HG03066 (cell line): ENCODE results near the gene OGFOD2.
"Not testable (repeated sequence)": the region's sequence is repeated elsewhere in the genome, so short reads cannot be mapped to it uniquely, and the experiment has no call there.

Experiments used
- ATAC-seq: cut with Tn5 transposase; IDR thresholded peaks from one replicate; pipeline ENCODE4 v1.9.1; 2021; ENCODE audit warnings: low read depth; ENCODE audit not compliant: unreplicated experiment

The OGFOD2 gene

GRCh38 chr12:122999986-123000420, 25.0 kb downstream of the OGFOD2 start:
- ATAC-seq, result no peak

DNA sequence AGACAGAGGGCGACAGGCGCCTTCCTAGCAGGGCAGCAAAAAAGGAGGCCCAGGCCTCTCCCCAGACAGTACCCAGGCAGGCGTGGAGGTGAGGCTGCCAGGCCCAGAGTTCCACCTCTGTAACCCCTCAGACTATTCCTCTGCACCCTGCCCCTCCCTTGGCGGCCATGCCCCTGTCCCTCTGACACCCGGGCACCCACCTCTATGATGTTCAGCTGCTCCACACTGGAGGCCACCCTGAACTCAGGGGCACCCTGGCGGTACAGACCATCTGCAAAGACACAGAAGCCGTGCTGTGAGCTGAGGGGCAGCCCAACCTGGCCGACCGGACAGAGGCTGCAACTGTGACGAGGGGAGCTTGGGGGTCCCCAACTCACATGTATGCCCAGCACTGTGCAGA, 25.5 kb downstream of the OGFOD2 start:
- no peak for ATAC-seq

- no peak for ATAC-seq
Observed at GRCh38 chr12:123001464-123001863, 26.4 kb downstream of the OGFOD2 start.

GRCh38 chr12:123003257-123003656, 28.2 kb downstream of the OGFOD2 start:
- ATAC-seq, result no peak

- ATAC-seq, result no peak
Observed at GRCh38 chr12:123004287-123004686, 29.2 kb downstream of the OGFOD2 start.

DNA sequence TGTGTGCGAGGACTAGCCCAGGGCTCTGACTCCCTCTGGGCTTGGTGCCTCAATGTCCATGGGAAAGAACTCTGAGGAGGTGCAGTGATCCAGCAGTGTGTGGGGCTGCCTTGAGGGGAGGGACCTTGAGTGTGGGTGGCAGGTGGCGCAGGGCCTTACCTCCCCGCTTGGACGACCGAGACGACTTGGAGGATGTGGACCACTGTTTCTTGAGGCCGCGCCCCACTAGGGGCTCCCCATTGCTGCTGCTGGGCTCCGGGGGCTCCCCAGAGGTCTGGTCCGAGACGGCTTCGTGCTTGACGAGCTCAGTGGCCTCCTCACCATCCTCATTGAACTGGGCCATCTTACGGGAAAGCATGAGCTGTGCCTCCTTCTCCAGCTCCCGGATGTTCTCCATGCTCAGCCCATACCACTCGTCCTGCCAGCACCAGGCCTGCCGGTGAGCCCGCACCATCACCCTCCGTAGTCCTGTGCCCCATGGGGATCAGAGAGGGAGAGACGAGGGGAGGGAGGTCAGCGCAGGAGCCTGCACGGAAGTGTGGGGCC, 30.1 kb downstream of the OGFOD2 start:
- ATAC-seq, result no peak

DNA sequence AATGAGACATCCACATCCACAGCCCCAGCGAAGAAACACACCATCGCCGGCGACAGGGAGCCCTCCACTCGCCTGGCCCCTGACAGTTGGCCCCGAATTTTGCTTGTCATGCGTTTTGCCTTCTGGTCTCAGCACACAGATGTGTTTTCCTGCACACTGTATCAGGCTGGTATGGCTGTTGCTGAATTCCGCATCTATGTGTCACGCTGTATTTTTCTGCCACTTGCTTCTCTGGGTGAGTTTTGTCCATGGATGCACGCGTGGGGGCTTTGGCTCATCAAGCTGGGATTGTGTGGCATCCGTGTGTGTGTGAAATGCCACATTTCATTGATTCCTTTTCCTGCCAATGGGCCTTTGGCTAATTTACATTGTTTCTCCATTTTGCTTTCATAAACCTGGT, 31.9 kb downstream of the OGFOD2 start:
- ATAC-seq, result no peak

DNA sequence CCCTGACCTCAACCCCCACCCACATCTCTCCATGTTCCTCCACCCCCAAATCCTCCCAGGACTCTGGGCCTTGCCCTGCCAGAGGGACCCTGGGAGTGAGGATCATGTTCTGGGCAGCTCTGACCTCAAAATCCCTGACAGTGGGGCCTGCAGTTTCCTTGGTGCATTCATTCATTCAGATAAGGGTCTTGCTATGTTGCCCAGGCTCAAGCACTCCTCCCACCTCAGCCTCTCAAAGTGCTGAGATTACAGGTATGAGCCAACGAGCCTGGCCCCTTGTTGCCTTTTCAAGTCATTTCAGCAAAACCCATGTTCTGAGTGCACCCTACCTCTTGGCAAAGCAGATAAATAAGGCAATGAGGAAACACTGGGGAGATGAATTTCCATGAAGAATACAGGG, 35.1 kb downstream of the OGFOD2 start:
- no peak for ATAC-seq

- no peak for ATAC-seq
Observed at GRCh38 chr12:123010681-123011080, 35.6 kb downstream of the OGFOD2 start.

DNA sequence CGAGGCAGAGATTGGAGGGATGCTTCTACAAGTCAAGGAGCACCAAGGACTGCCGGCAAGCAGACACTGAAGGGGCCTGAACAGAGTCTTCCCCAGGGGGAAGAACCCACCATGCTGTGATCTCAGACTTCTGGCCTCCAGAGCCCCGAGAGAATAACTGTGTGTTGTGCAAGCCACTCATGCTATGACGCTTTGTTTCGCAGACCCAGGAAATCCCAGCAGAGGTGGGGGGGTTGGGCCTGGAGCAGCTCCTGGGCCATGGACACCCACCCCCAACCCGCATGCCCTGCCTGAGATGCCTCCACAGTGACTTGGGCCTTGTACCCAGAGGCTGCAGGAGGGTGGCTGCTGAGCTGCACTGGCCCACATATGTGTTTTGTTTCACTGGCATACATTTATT, 36.7 kb downstream of the OGFOD2 start:
- ATAC-seq, result no peak

DNA sequence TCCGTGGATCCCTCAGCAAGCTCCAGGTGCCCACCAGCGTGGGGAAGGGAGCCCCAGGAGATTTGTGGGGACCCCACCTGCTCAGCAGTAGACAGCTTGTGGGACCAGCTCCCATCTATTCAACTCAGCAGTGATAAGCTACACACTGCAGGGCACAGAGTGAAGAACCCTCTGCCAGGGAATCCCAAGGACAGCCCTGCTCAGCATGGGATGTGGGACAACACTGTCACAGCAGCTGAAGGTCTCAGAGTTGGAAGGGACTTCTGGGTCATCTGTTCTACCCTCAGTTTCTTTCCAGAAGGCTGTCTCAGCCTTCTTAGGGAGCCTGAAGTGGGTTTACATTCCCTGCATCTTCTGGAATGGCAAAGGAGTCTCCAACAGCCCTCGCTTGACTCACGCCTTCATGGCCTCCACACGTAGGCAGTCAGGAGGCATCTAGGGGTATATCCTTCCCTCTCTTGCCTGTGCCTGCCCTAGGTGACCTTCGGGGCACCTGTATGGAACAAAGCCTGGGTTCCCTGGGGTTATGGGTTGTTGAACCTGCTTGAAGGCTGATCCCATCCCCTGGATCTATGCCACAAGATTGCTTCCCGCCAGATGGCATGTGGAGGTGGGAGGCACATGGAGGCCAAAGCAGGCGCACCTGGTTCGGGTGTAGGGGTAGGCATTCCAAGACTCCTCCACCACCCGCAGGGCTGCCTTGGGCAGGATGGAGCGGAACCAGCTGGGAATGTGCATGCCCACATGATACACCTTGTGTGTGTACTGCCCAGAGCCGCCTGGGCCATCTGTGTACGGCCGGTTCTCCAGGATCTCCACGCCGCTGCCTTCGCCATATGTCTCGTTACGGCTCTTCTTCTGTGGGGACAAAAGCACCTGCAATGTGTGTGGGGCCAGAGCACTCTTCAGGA, 38.4 kb downstream of the OGFOD2 start:
- no peak for ATAC-seq

DNA sequence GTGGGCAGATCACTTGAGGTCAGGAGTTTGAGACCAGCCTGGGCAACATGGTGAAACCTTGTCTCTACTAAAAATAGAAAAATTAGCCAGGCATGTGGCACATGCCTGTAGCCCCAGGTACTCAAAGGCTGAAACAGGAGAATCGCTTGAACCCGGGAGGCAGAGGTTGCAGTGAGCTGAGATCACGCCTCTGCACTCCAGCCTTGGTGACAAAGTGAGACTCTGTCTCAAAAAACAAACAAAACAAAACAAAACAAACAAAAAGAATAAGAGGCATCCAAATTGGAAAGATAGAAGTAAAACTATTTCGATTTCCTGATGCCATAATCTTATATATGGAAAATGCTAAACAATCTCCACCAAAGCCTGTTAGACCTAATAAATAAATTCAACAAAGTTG, 39.4 kb downstream of the OGFOD2 start:
- not testable (repeated sequence) for ATAC-seq

DNA sequence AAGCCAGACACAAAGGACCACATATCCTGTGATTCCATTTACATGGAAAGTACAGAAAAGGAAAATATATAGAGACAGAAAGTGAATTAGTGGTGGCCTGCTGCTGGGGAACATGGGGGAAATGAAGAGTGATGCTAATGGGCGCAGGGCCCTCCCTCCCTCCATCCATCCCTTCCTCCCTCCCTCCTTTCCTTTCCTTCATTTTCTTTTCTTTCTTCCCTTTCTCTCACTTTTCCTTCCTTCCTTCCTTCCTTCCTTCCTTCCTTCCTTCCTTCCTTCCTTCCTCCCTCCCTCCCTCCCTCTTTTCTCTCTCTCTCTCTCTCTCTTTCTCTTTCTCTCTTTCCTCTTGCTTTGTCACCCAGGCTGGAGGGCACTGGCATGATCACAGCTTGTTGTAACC, 42.7 kb downstream of the OGFOD2 start:
- ATAC-seq, result no peak

DNA sequence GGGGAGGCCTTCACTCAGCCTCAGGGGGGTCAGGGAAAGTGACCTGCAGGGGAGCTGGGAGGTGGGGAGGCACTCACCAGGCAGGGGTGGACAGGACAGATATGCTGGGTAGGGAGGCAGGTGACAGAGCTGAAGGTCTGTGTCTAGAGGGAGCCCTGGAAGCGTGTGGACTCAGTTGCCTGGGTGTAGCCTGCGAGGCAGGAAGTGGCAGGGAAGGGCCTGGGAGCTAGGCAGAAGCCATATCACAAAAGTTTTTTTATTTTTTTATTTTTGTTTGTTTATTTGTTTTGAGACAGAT, 44.7 kb downstream of the OGFOD2 start:
- no peak for ATAC-seq

GRCh38 chr12:123021688-123022604, 46.9 kb downstream of the OGFOD2 start:
- no peak for ATAC-seq

DNA sequence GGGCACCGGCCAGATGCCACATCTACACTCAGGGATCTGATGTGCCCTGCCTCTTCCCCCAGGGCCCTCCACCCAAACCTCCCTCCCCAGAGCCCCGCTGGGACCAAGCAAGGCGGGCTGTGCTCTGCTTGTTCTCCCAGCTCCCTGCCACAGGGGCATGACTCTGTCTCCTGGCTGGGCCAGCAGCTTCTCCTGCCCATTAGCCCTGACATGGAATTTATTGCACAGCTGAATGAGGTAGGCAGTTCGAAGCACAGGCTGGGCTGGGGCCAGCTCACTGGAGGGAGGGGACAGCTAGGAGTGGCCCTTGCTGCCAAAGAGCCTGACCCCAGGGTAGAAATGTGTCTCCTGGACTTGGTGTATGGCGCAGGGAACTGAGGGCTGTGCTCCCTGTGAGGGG, 47.8 kb downstream of the OGFOD2 start:
- no peak for ATAC-seq

GRCh38 chr12:123024819-123025391, 49.9 kb downstream of the OGFOD2 start:
- no peak for ATAC-seq

GRCh38 chr12:123026094-123026853, 51.2 kb downstream of the OGFOD2 start:
- no peak for ATAC-seq

DNA sequence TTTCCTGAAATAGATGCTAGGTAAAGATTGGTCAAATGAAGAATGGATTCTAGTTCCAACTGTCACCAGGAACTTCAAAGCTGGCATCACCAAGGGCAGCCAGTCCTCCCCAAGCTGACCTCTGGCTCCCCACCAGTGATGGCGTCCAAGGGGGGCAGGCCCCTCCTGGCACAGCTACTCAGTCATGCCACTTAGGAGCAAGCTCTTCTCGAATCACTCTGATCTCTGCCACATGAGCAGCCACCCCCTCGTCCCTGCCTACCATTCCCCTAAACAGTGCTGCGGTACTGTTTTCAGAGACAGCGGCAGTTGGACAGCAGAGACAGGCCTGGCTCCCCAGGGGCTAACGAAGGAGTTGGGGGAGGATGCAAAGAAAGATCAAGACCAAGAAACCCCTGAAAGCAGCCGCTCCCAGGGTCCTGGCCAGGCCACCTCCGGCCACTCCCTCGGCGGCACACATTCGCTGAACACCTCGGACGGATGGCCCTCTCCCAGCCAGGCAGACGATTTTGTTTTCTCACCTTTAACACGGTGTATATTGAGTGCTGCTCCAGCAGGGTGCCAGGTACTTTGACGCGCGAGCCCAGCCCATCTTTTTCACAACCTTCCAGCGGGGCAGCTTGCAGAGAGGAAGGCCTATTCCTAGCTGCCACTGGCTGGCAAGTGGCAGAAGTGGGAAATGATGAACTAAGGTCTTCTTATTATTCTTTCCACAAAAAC, 52.8 kb downstream of the OGFOD2 start:
- no peak for ATAC-seq

- ATAC-seq, result no peak
Observed at GRCh38 chr12:123028475-123028874, 53.4 kb downstream of the OGFOD2 start.
